Lower leg skin (tissue), 4 donors: ENCODE data around the gene ABCA10. TPM values are rescaled to one million over a fixed set of nuclear protein-coding genes. Genes with fewer than 3 reads are reported as not detected.
"Not testable (repeated sequence)": the region's sequence is repeated elsewhere in the genome, so short reads cannot be mapped to it uniquely, and the experiment has no call there.

ENCODE experiments used
- DNase-seq, 2 donors: peaks; one replicate each; pipeline ENCODE4 v3.0.0-alpha.2; 2019; ENCODE audit warnings: low spot score in 2 of 2
- H3K4me3 ChIP-seq: fragments of 200-600 bp; sonication (generic); 2 replicates; pipeline ENCODE4 v1.5.1; 2017; ENCODE audit warnings: mild to moderate bottlenecking, low read depth; ENCODE audit not compliant: poor library complexity, severe bottlenecking
- POLR2A ChIP-seq, 2 donors: fragments of 450-650 bp; IDR thresholded peaks; one replicate each; pipeline ENCODE4 v1.6.1; 2016 to 2017; ENCODE audit warnings: antibody characterized with exemption in 2 of 2, mild to moderate bottlenecking in 1 of 2, moderate library complexity in 1 of 2
- WGBS, 2 donors: methylation state at CpG; one replicate each; pipeline ENCODE4 v1.1.5; 2018; 5-methylcytosine and 5-hydroxymethylcytosine counted together
- intact Hi-C: fragments of 100-400 bp; cut with DNase I; formaldehyde crosslinking; loops from one replicate; pipeline ENCODE4 v1.15.0; 2023; ENCODE audit warnings: low total_unique reads
- total RNA-seq, 4 donors: library from RNA; depleted of rRNA; stranded (reverse); fragments of >200 nt; gene quantifications; one replicate each; pipeline ENCODE4 v1.1.0, GENCODE V29; 2016
- TF ChIP-seq, protein P1 (sequence below), 3 donors: fragments of 450-650 bp; IDR thresholded peaks; one replicate each; pipeline ENCODE4 v1.5.1; 2016; ENCODE audit warnings: antibody characterized with exemption in 3 of 3, mild to moderate bottlenecking in 3 of 3, moderate library complexity in 2 of 3

ABCA10 gene
- total RNA-seq, 4 donors from 2014 or later, result 1.9 to 8.9 (median 3.6) TPM

DNA sequence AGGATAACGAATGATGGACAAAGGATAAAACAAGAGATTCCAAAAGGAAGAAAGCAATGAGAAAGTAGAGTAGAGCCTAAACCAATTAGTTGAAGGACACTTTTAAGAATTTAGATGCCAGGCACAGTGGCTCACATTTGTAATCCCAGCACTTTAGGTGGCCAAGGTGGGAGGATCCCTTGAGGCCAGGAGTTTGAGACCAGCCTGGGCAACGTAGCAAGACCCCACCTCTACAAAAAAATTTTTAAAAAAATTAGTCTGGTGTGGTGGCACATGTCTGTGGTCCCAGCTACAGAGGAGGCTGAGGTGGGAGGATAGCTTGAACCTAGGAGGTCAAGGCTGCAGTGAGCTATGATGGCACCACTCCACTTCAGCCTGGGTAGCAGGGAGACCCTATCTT is 20.0 kb downstream of the ABCA10 start:
- intact Hi-C loops, result no loop called here
- no peak for DNase-seq
- H3K4me3 ChIP-seq, result no peak overlapping the region
- TF ChIP-seq POLR2A (IDR thresholded peaks at IDR 0.05), result no peak
- TF ChIP-seq, protein P1, sequence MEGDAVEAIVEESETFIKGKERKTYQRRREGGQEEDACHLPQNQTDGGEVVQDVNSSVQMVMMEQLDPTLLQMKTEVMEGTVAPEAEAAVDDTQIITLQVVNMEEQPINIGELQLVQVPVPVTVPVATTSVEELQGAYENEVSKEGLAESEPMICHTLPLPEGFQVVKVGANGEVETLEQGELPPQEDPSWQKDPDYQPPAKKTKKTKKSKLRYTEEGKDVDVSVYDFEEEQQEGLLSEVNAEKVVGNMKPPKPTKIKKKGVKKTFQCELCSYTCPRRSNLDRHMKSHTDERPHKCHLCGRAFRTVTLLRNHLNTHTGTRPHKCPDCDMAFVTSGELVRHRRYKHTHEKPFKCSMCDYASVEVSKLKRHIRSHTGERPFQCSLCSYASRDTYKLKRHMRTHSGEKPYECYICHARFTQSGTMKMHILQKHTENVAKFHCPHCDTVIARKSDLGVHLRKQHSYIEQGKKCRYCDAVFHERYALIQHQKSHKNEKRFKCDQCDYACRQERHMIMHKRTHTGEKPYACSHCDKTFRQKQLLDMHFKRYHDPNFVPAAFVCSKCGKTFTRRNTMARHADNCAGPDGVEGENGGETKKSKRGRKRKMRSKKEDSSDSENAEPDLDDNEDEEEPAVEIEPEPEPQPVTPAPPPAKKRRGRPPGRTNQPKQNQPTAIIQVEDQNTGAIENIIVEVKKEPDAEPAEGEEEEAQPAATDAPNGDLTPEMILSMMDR (IDR thresholded peaks at IDR 0.05), result no peak
- 94% methylated on average over 2 of the region's 2 CpGs for WGBS, 2 donors

DNA sequence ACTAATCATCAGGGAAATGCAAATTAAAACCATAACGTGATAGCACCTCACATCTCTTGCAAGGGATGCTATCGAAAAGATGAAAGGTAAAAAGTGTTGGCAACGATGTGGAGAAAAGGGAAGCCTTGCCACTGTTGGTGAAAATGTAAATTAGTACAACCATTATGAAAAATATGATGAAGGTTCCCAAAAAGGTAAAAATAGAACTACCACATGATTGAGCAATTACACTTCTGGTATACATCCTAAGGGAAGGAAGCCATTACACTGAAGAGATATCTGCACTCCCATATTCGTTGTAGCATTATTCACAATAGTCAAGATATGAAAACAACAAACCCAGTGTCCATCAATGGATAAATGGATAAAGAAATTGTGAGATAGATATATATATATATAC is 21.5 kb downstream of the ABCA10 start:
- DNase-seq, result no peak
- WGBS, 2 donors, result 82 to 84% methylated on average over 4 of the region's 4 CpGs
- H3K4me3 ChIP-seq, result no peak overlapping the region
- intact Hi-C loops, result no loop called here
- TF ChIP-seq POLR2A (IDR thresholded peaks at IDR 0.05), result no peak
- TF ChIP-seq, protein P1 (IDR thresholded peaks at IDR 0.05), result no peak

DNA sequence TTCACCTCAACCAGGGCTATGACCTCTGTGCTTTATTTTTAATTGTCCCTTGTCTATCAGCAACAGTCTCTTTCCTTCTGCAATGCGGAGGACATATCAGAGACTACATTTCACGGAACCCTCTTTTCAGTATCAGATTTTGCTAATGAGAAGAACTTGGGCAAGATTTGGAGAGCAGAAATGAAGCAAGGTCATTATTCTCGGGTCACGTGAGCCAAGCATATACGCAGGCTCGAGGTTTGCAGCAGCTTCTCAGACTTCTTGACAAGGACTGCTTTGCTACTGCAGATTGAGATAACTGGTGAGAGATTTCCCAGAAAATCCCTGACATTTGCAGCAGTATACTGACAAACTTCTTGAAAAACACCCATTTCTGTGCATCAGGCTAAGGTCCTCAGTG is 30.4 kb downstream of the ABCA10 start:
- intact Hi-C loops, result no loop called here
- WGBS, 2 donors, result 91 to 95% methylated on average over 6 of the region's 6 CpGs
- no peak for DNase-seq
- TF ChIP-seq POLR2A (IDR thresholded peaks at IDR 0.05), result no peak
- TF ChIP-seq, protein P1 (IDR thresholded peaks at IDR 0.05), result no peak
- no peak overlapping the region for H3K4me3 ChIP-seq

DNA sequence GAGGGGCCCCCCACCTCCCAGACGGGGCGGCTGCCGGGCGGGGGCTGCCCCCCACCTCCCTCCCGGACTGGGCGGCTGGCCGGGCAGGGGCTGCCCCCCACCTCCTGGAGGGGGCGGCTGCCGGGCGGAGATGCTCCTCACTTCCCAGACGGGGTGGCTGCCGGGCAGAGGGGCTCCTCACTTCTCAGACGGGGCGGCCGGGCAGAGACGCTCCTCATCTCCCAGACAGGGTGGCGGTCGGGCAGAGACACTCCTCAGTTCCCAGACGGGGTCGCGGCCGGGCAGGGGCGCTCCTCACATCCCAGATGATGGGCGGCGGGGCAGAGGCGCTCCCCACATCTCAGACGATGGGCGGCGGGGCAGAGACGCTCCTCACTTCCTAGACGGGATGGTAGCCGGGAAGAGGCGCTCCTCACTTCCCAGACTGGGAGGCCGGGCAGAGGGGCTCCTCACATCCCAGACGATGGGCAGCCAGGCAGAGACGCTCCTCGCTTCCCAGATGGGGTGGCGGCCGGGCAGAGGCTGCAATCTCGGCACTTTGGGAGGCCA is 32.4 kb downstream of the ABCA10 start:
- DNase-seq, H3K4me3 ChIP-seq, intact Hi-C loops: not testable (repeated sequence)
- WGBS, 2 donors, result 95 to 96% methylated on average over 33 to 35 of the region's 40 CpGs

DNA sequence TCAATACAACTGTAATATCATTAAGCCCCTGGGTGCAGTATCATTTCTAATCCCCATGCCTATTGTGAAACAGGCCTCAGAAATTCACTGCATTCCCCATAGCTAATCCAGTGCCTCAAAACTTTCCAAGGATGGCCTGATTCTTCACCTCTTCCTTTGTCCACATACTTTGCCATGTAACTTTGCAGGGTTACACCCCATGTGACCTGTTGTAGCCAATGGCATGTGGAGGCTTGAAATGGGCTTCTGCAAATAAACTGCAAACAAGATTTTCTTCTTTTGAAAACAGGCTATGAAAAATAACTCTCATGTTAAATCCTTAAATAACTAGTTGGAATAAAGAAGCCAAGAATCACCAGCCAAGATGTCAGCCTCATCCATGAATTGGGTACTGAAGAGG is 35.9 kb downstream of the ABCA10 start:
- no peak for DNase-seq
- intact Hi-C loops, result no loop called here
- no peak overlapping the region for H3K4me3 ChIP-seq
- TF ChIP-seq, protein P1 (IDR thresholded peaks at IDR 0.05), result no peak
- no peak for TF ChIP-seq POLR2A (IDR thresholded peaks at IDR 0.05)

DNA sequence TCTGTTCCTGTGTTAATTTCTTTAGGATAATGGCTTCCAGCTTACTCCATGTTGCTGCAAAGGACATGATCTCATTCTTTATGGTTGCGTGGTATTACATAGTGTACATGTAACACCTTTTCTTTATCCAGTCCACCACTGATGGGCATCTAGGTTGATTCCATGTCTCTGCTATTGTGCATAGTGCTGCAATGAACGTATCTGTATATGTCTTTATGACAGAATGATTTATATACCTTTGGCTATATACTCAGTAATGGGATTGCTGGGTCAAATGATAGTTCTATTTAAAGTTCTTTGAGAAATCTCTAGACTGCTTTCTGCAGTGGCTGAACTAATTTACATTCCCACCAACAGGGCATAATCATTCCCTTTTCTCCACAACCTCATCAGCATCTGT is 39.8 kb downstream of the ABCA10 start:
- WGBS, 2 donors, result 83 to 90% methylated on average over 2 of the region's 2 CpGs
- no peak for DNase-seq
- H3K4me3 ChIP-seq, result no peak overlapping the region
- TF ChIP-seq, protein P1 (IDR thresholded peaks at IDR 0.05), result no peak
- TF ChIP-seq POLR2A (IDR thresholded peaks at IDR 0.05), result no peak
- intact Hi-C loops, result no loop called here
